Activated CD4-positive, alpha-beta memory T cell treated with anti-CD3 and anti-CD28 coated beads for 36 hours (primary cell): ENCODE measurements around the gene ZSCAN21. TPM values are rescaled to one million over a fixed set of nuclear protein-coding genes. Genes with fewer than 3 reads are reported as not detected.
A peak's percentile ranks its signal among the peaks of the same experiment; 100 is the strongest.

Experiments
- microRNA-seq: library from miRNA; unstranded; fragments of <30 nt; microRNA quantifications from one replicate; pipeline ENCODE4 v1.2.0, GENCODE V29; 2022; ENCODE audit warnings: borderline number of aligned reads, borderline microRNAs expressed, borderline replicate concordance
- total RNA-seq, 2 experiments: library from RNA; stranded (reverse); gene quantifications; one replicate each; pipeline ENCODE4 v1.2.3, GENCODE V29; 2021

ZSCAN21 gene
- total RNA-seq, 2 experiments from 2014 or later, result 6.2 TPM

Small RNA genes lying within 50 kb of the gene (microRNA-seq; reads per million reads assigned to microRNA genes)
- gene MIR106B (6,115 reads per million, percentile 94 among the genes with 10 or more reads in this experiment), gene MIR25 (636 reads per million, percentile 83 among the genes with 10 or more reads in this experiment), gene MIR93 (10,927 reads per million, percentile 97 among the genes with 10 or more reads in this experiment)

Other genes with a start within 250 kb of the ZSCAN21 start
- not detected for gene CYP3A43, start 221.8 kb upstream of the ZSCAN21 start, total RNA-seq
- gene OR2AE1, start 172.7 kb upstream of the ZSCAN21 start, total RNA-seq, result not detected
- 10 to 100 TPM; 24.9 to 26.1 TPM for gene TRIM4, start 130.2 kb upstream of the ZSCAN21 start, total RNA-seq
- gene GJC3, start 120.2 kb upstream of the ZSCAN21 start, total RNA-seq, result under 1 TPM; 0.19 to 0.45 TPM
- gene AZGP1, start 73.7 kb upstream of the ZSCAN21 start, total RNA-seq, result not detected
- gene ZKSCAN1, start 34.2 kb upstream of the ZSCAN21 start, total RNA-seq, result 10 to 100 TPM; 49.1 to 50.6 TPM
- gene ZNF3, start 31.9 kb downstream of the ZSCAN21 start, total RNA-seq, result 10 to 100 TPM; 18.0 to 18.6 TPM
- gene COPS6, start 39.2 kb downstream of the ZSCAN21 start, total RNA-seq, result 10 to 100 TPM; 93.1 to 98.2 TPM
- 100 to 1,000 TPM; 393 to 398 TPM for gene MCM7, start 51.6 kb downstream of the ZSCAN21 start, total RNA-seq
- gene AP4M1, start 51.9 kb downstream of the ZSCAN21 start, total RNA-seq, result 10 to 100 TPM; 11.3 to 12.2 TPM
- gene TAF6, start 69.6 kb downstream of the ZSCAN21 start, total RNA-seq, result 10 to 100 TPM; 54.3 to 63.7 TPM
- gene CNPY4, start 69.9 kb downstream of the ZSCAN21 start, total RNA-seq, result 10 to 100 TPM; 11.9 to 12.4 TPM
- 1 to 10 TPM; 2.3 to 3.4 TPM for gene MBLAC1, start 77.2 kb downstream of the ZSCAN21 start, total RNA-seq
- 100 to 1,000 TPM; 136 to 151 TPM for gene LAMTOR4, start 99.1 kb downstream of the ZSCAN21 start, total RNA-seq
- 10 to 100 TPM; 17.9 to 19.7 TPM for gene TRAPPC14, start 108.9 kb downstream of the ZSCAN21 start, total RNA-seq
- gene GAL3ST4, start 118.8 kb downstream of the ZSCAN21 start, total RNA-seq, result 1 to 10 TPM; 2.4 to 2.8 TPM
- gene GPC2, start 127.6 kb downstream of the ZSCAN21 start, total RNA-seq, result 1 to 10 TPM; 4.8 to 5.5 TPM
- 10 to 100 TPM; 20.8 to 20.9 TPM for gene STAG3, start 128.1 kb downstream of the ZSCAN21 start, total RNA-seq
- gene PVRIG, start 170.2 kb downstream of the ZSCAN21 start, total RNA-seq, result 10 to 100 TPM; 21.0 to 21.2 TPM